D721Med (cell line): ENCODE data around the gene PKMYT1.

Experiments used
- DNase-seq: peaks from one replicate; pipeline ENCODE4 v3.0.0; 2011; ENCODE audit warnings: low spot score; ENCODE audit not compliant: insufficient read length
- FAIRE-seq: peaks from 2 replicates; lab custom pipeline; 2011; peaks lifted over from hg19 to GRCh38; lab: Jason Lieb, UNC
- TF ChIP-seq, protein P1 (sequence below): IDR thresholded peaks from 2 replicates; pipeline ENCODE4 v1.5.1; 2012; ENCODE audit warnings: mild to moderate bottlenecking, control low read depth; ENCODE audit not compliant: insufficient read depth; ENCODE audit errors: missing control alignments

The PKMYT1 gene

DNA sequence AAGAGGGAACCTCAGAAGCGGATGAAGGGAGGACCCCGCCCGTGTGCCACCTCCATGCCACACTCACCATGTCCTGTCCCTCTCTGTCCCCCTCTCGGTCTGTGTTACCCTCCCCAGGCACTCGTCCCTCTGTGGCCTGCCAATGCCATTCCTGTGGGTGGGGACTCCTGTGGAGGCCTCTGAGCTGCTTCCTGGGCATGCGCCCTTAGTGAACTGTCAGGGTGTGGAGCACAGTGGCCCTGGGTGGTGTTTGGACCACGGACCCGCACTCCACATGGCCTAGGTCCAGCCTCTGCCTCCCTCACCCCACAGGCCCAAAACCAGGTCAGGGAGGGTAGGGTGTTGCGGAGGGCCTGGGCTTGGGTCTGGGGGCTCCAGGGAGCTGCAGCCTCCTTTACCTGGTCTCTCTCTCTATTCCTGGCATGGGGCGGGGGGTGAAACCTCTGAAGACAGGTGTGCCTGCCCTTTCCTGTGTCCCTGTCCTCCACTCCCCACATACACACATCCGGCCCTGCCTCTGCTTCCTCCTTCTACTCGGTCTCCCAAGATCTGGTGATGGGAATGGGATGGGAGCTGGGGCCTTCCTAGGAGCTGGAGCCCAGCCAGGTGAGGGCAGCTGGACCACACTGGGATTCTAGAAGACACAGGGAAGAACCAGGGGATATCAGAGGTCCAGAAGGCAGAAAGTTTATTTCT, 11.5 kb upstream of the PKMYT1 start:
- no peak for DNase-seq
- TF ChIP-seq, protein P1, sequence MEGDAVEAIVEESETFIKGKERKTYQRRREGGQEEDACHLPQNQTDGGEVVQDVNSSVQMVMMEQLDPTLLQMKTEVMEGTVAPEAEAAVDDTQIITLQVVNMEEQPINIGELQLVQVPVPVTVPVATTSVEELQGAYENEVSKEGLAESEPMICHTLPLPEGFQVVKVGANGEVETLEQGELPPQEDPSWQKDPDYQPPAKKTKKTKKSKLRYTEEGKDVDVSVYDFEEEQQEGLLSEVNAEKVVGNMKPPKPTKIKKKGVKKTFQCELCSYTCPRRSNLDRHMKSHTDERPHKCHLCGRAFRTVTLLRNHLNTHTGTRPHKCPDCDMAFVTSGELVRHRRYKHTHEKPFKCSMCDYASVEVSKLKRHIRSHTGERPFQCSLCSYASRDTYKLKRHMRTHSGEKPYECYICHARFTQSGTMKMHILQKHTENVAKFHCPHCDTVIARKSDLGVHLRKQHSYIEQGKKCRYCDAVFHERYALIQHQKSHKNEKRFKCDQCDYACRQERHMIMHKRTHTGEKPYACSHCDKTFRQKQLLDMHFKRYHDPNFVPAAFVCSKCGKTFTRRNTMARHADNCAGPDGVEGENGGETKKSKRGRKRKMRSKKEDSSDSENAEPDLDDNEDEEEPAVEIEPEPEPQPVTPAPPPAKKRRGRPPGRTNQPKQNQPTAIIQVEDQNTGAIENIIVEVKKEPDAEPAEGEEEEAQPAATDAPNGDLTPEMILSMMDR: no peak
- FAIRE-seq: no peak

DNA sequence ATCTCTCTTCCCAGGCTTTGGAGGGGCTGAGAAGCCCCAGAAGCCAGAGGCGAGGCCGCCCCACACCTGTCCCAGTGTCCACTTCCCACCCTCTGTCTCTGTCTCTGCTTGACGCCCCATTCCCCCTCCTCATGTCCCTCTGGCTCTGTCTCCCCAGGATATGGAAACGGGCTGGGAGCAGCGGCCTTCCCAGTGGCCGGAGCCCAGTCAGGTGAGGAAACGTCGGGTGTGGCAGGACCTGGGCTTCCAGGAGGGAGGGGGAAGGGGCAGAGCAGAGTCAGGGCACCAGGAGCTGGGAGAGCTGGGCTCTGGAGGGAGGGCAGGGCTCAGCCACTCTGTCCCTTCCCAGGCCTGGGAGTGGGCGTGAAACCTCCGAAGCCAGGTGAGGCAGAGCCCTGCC, 10.6 kb upstream of the PKMYT1 start:
- FAIRE-seq (no peak), DNase-seq (no peak)
- TF ChIP-seq, protein P1: no peak

DNA sequence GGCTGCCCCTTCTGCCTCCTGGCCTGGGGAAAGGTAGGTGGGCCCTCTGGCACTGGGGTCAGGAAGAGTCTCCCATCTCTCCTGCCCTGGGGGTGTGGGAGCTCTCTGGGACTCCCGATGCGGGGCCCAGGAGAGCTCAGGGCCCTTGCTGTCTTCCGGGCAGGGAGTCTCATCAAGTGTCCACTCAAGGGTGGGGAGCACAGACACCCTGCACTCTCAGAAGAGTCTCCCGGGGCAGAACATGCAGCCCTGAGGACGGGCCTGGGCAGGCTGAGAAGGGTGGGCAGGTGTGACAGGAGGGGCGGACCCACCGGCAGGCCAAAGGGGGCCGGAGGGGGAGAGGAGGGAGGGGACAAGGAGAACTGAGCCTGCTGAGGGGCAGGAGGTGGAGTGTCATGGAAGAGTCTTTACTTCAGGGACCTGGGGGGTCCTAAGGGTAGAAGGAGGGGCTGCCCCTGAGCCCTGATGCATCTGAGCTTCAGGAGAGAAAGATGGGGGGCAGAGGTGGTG, 8.4 kb upstream of the PKMYT1 start:
- no peak for FAIRE-seq
- DNase-seq: no peak
- TF ChIP-seq, protein P1: no peak

DNA sequence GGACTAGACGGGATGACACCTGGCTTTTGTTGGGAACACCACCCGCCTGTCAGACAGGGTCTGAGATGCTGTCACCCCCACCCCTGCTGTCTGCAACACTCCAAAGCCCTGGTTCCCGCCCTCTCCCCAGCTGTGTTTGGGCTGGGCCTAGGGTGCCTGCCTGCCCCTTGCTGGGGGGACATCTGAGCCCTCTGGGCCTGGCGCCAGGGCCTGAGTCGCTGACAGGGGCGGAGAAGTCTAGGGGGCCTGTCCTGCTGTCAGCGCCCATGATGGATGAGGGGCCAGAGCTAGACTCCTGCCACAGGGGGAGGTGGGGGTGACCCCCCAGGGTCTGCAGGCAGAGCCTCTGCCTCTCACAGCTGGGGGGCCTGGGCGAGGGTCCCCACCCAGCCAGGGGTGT, 7.6 kb upstream of the PKMYT1 start:
- FAIRE-seq (no peak), DNase-seq (no peak)
- TF ChIP-seq, protein P1: no peak

DNA sequence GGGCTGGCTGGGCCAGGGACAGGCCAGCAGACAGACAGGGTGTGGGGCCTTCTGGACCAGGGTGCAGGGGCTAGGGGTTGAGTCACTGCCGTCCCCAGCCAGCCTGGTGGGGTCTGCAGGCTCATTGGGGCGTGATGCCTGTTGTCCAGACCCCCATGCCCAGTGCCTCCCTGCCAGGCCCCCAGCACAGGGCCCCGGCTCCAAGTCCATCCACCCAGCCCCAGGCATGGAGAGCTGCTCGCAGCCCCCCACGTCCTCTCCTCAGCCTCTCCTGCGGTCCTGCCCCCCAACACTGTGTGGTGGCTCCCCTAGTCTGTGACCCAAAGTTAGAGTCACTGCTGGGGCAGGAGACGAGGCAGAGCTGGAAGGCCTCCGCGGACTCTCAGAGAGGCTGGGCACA, 7.0 kb upstream of the PKMYT1 start:
- FAIRE-seq: no peak
- TF ChIP-seq, protein P1: no peak
- DNase-seq: no peak

DNA sequence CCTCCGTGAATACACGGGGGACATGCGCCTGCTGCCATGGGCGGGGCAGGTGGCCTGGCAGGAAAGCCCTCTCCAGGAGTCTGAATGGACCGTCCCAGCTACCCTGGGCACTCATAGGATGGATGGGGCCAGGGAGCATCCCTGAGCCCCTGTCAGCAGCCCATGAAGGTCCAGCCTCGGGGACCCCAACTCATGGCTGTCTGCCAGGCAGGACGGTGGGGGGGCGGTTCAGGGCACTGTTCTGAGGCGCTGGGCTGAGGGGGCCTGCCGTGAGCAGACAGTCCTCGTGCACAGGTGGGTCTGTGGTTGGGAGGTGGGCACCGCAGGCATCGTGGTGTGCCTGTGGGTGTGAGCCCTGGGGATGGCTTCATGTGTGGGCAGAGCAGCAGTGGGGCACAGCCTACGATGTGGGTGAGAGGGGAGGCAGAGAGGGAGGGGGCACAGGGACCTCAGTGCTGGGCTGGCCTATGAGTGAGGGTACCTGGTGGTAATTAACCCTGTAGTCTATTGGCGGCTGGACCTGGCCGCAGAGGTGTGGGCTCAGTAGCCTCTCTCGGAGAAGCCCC, 6.5 kb upstream of the PKMYT1 start:
- DNase-seq (no peak), FAIRE-seq (no peak)
- TF ChIP-seq, protein P1: no peak

DNA sequence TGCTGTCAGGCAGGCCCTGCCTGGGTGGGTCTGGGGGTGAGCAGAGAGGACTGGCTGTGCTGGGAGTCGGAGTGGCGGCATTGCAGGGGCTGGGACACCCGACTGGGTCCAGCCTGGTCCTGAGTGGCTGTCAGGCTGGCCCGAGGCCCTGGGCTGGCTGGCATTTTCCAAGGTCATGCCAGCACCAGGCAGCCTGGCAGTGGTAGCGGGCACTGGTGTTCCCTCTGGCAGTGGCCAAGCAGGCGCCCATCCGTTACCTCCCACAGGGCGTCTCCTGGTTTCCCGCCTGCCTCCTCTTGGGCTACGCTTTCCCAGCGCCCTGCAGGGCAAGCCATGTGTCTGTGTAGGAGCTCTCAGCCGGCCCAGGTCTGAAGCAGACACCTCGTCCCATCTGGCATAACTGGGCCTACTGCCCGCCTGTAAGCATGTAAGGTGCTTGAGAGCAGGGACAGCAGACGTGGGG, 5.7 kb upstream of the PKMYT1 start:
- TF ChIP-seq, protein P1: no peak
- DNase-seq (no peak), FAIRE-seq (no peak)
